K562 (cell line): ENCODE data around the gene CDH1. TPM values are rescaled to one million over a fixed set of nuclear protein-coding genes. Genes with fewer than 3 reads are reported as not detected.

Experiments
- ATAC-seq: fragments of 200-7000 bp; cut with Tn5 transposase; 3 replicates; pipeline ENCODE4 v1.9.1; 2020; ENCODE audit warnings: moderate library complexity
- BruUV-seq: library from RNA; stranded (reverse); fragments of 400-500 nt; replicated peaks from 2 replicates; lab custom pipeline; 2021; lab: Mats Ljungman, UMichigan
- CTCF ChIA-PET: fragments of 300-600 bp; formaldehyde crosslinking; extraction: SDS; loops from one replicate; lab custom pipeline; 2021; ENCODE audit warnings: low intra/inter-chr PET ratio; lab: Yijun Ruan, JAX
- POLR2A ChIA-PET: fragments of 300-600, 350-650 bp; sonication (Branson Sonifier 250); formaldehyde crosslinking; extraction: SDS; loops from one replicate; lab custom pipeline; 2021; ENCODE audit warnings: antibody characterized with exemption, inconsistent platforms; lab: Yijun Ruan, JAX
- DNase-seq, 4 experiments: peaks; one replicate each; pipeline versions ENCODE4 v3.0.0 to v3.0.0-alpha.2; 2011 to 2018; ENCODE audit warnings: low spot score in 3 of 4, mixed read lengths in 3 of 4; ENCODE audit errors: extremely low read depth in 1 of 4
- FAIRE-seq: peaks from 2 replicates; lab custom pipeline; 2011; peaks lifted over from hg19 to GRCh38; lab: Jason Lieb, UNC
- H2AFZ ChIP-seq: 2 replicates; pipeline ENCODE4 v1.6.0; 2011; ENCODE audit warnings: low read depth, low read length, control low read depth, inconsistent platforms
- H3K27ac ChIP-seq: fragments of 200-600 bp; 3 replicates; pipeline ENCODE4 v1.8.0; 2011; ENCODE audit warnings: low read depth, mild to moderate bottlenecking, control low read depth, inconsistent platforms, low read length, moderate library complexity, mixed read lengths; ENCODE audit errors: extremely low read depth
- H3K27me3 ChIP-seq, 2 experiments: fragments of 300-600 bp in 1 of 2; 2 replicates in 1 of 2; 3 replicates in 1 of 2; pipeline versions ENCODE4 v1.6.0 to v1.8.0; 2011; ENCODE audit warnings: inconsistent platforms in 2 of 2, low read length in 2 of 2, mild to moderate bottlenecking in 1 of 2, mixed read lengths in 1 of 2, moderate library complexity in 1 of 2; ENCODE audit not compliant: control insufficient read depth in 2 of 2, insufficient read depth in 2 of 2
- H3K36me3 ChIP-seq: fragments of 300-600 bp; 3 replicates; pipeline ENCODE4 v1.8.0; 2011; ENCODE audit warnings: mild to moderate bottlenecking, low read length, inconsistent platforms; ENCODE audit not compliant: control insufficient read depth, insufficient read depth
- H3K4me1 ChIP-seq, 2 experiments: fragments of 200-600 bp in 1 of 2; replicated peaks in 1 of 2; 2 replicates in 1 of 2; 3 replicates in 1 of 2; pipeline versions ENCODE4 v1.5.1 to v1.8.0; 2011; ENCODE audit warnings: inconsistent platforms in 2 of 2, low read length in 2 of 2, mild to moderate bottlenecking in 1 of 2, mixed read lengths in 1 of 2, moderate library complexity in 1 of 2; ENCODE audit not compliant: control insufficient read depth in 2 of 2, insufficient read depth in 2 of 2
- H3K4me2 ChIP-seq: 2 replicates; pipeline ENCODE4 v1.6.1; 2011; ENCODE audit warnings: low read length, control low read depth, inconsistent platforms, mixed read lengths; ENCODE audit not compliant: insufficient read depth
- H3K4me3 ChIP-seq: fragments of 200-600 bp; sonication (generic), shearing (Covaris generic); 2 replicates; pipeline ENCODE4 v1.5.1; 2016; ENCODE audit warnings: control low read depth, inconsistent platforms
- H3K79me2 ChIP-seq: fragments of 200-600 bp; 3 replicates; pipeline ENCODE4 v1.8.0; 2011; ENCODE audit warnings: low read length, inconsistent platforms; ENCODE audit not compliant: control insufficient read depth, insufficient read depth
- H3K9ac ChIP-seq, 2 experiments: 2 replicates each; pipeline versions ENCODE4 v1.6.0 to v1.6.1; 2011; ENCODE audit warnings: low read depth in 2 of 2, low read length in 2 of 2, control low read depth in 1 of 2, inconsistent platforms in 1 of 2, mild to moderate bottlenecking in 1 of 2, mixed read lengths in 1 of 2; ENCODE audit not compliant: insufficient read depth in 1 of 2
- H3K9me1 ChIP-seq: one replicate; pipeline ENCODE4 v1.6.0; 2011; ENCODE audit warnings: inconsistent platforms, mild to moderate bottlenecking, low read length, moderate library complexity; ENCODE audit not compliant: control insufficient read depth, insufficient read depth
- H3K9me3 ChIP-seq: replicated peaks from 2 replicates; pipeline ENCODE4 v1.5.1; 2011; ENCODE audit warnings: low read depth, low read length, inconsistent platforms; ENCODE audit not compliant: control insufficient read depth, insufficient read depth
- H4K20me1 ChIP-seq: replicated peaks from 2 replicates; pipeline ENCODE4 v1.6.1; 2011; ENCODE audit warnings: low read length, inconsistent platforms, mixed read lengths; ENCODE audit not compliant: control insufficient read depth, insufficient read depth
- CBFA2T2 ChIP-seq: fragments of 450-650 bp; conservative IDR thresholded peaks from 2 replicates; pipeline ENCODE4 v1.6.1; 2017; ENCODE audit warnings: mild to moderate bottlenecking
- MBD2 ChIP-seq: sonication (generic); IDR thresholded peaks from 2 replicates; pipeline ENCODE4 v1.6.1; 2016; ENCODE audit warnings: low read depth, borderline replicate concordance
- NCOA1 ChIP-seq: fragments of 450-650 bp; IDR thresholded peaks from 2 replicates; pipeline ENCODE4 v1.6.1; 2016; ENCODE audit warnings: low read depth
- NFIC ChIP-seq: fragments of 450-650 bp; IDR thresholded peaks from 2 replicates; pipeline ENCODE4 v1.6.1; 2017; ENCODE audit warnings: mild to moderate bottlenecking, inconsistent platforms
- SMARCA4 ChIP-seq: fragments of 450-650 bp; IDR thresholded peaks from 2 replicates; pipeline ENCODE4 v1.6.1; 2016
- SRF ChIP-seq, 2 experiments: fragments of 250-450, 450-650 bp in 1 of 2; sonication (Bioruptor Pico) in 1 of 2; sonication (generic) in 1 of 2; formaldehyde crosslinking; IDR thresholded peaks; 2 replicates each; pipeline versions ENCODE4 v1.5.0 to v1.5.1; 2020 to 2022; ENCODE audit warnings: mild to moderate bottlenecking in 1 of 2, missing genetic modification reagents in 1 of 2
- ZC3H11A ChIP-seq: IDR thresholded peaks from 2 replicates; pipeline ENCODE4 v1.6.1; 2012; ENCODE audit warnings: low read depth, low read length, improper control_type of control experiment
- ZSCAN32 ChIP-seq: fragments of 450-650 bp; formaldehyde crosslinking; IDR thresholded peaks from 2 replicates; pipeline ENCODE4 v1.4.0; 2020; ENCODE audit warnings: mild to moderate bottlenecking, moderate library complexity
- WGBS: fragments of 100-300 bp; shearing (Covaris generic); methylation state at CpG from one replicate; pipeline ENCODE4 v1.1.6; 2016; ENCODE audit warnings: low coverage, mixed read lengths; ENCODE audit not compliant: insufficient coverage; ENCODE audit errors: missing lambda C conversion rate; 5-methylcytosine and 5-hydroxymethylcytosine counted together
- in situ Hi-C: fragments of 300-500 bp; cut with MboI; formaldehyde crosslinking; loops from 4 replicates; pipeline ENCODE4 v1.15.0; 2018; ENCODE audit warnings: inconsistent platforms, mixed read lengths
- intact Hi-C: fragments of 100-400 bp; cut with micrococcal nuclease; formaldehyde crosslinking; loops from 2 replicates; pipeline ENCODE4 v1.14.2; 2022
- polyA plus RNA-seq, 8 experiments: library from polyadenylated mRNA; depleted of rRNA in 4 of 8; stranded (reverse) in 5 of 8; unstranded in 3 of 8; fragments of >200 nt; fragmentation: Nextera tagmentation in 2 of 8; fragmentation: Illumina TruSeq in 1 of 8; extraction: Ambion mirVana in 2 of 8; extraction: Trizol in 1 of 8; gene quantifications; 2 replicates each; pipeline versions ENCODE4 v1.2.1 to v1.2.3, GENCODE V29; 2011 to 2014; ENCODE audit warnings: inconsistent platforms in 1 of 8, missing spikeins in 1 of 8
- total RNA-seq, 7 experiments: library from RNA; depleted of rRNA in 6 of 7; stranded (reverse); fragments of >200 nt in 6 of 7; fragmentation: Illumina TruSeq in 2 of 7; extraction: Trizol in 2 of 7; gene quantifications; 2 replicates each; pipeline versions ENCODE4 v1.2.1 to v1.2.3, GENCODE V29; 2011 to 2021; ENCODE audit warnings: low replicate concordance in 1 of 7

The CDH1 gene
- total and polyA plus RNA-seq, 9 of the 15 experiments (the other 6 are each of a cell fraction or from before 2014, with no cell fraction given) = 0.01 to 0.69 TPM; not detected in 7

GRCh38 chr16:68740628-68741346, 3.7 kb downstream of the CDH1 start:
- Histone ChIP-seq H3K27me3 (no peaks in the 10 kb centered on the region), H3K4me1 (peaks cover 25 to 32% of the 10 kb centered on the region in 2 experiments), H4K20me1 (no peaks in the 10 kb centered on the region), H3K79me2 (no peaks in the 10 kb centered on the region), H3K9me1 (no peaks in the 10 kb centered on the region), H3K27ac (peak overlapping the region; percentile 47; the same call in 2 of the 3 replicates), H3K9ac (no peak overlapping the region), H3K36me3 (no peaks in the 10 kb centered on the region), H2AFZ (peak overlapping the region; percentile 83), H3K9me3 (no peaks in the 10 kb centered on the region), H3K4me2 (no peak overlapping the region), H3K4me3 (no peak overlapping the region)
- BruUV-seq = no TSS peak
- DNase-seq = no peak
- POLR2A ChIA-PET = interaction anchor here (0.6 to 1.2 kb wide), 2 partner anchors 16 to 930 kb away, joined by 3 to 7 read pairs; no protein-coding TSS in a partner anchor
- CTCF ChIA-PET = no interaction called here
- WGBS = 67% methylated on average over 9 of the region's 9 CpGs
- no peak for FAIRE-seq
- in situ Hi-C loops = no loop called here
- no peak for ATAC-seq
- TF ChIP-seq NFIC (no peak), NCOA1 (no peak), SRF (CRISPR knock-in tag; IDR thresholded peaks at IDR 0.05) (no peak), ZSCAN32 (no peak), MBD2 (no peak), ZC3H11A (no peak), SMARCA4 (no peak), CBFA2T2 (no peak)
- intact Hi-C loops = no loop called here
